GM08714 (cell line): Measurements from ENCODE around the gene KLHL33.

ENCODE experiments used
- H3K4me3 ChIP-seq: fragments of 200-500 bp; sonication (Bioruptor generic); 2 replicates; pipeline ENCODE4 v1.5.1; 2014; ENCODE audit warnings: mild to moderate bottlenecking, low read length, inconsistent platforms
- ZNF274 ChIP-seq: IDR thresholded peaks from 2 replicates; pipeline ENCODE4 v1.6.1; 2012; ENCODE audit warnings: mild to moderate bottlenecking, low read depth, low read length

KLHL33 gene

DNA sequence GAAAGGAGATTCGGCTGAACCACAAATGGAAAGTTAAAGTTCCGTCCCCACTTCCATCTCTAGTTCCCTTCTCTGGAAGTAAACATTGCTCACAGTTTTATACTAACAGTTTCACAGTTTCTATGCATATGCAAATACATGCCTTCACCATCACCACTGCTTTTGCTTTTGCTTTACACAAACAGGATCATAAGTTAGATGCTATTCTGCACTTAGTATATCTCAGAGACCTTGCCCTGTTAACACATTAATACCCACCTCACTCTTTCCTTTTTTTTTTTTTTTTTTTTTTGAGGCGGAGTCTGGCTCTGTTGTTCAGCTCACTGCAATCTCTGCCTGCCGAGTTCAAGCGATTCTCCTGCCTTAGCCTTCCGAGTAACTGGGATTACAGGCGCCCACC, 23.6 kb downstream of the KLHL33 start:
- no peak for TF ChIP-seq ZNF274
- peak overlapping the region; percentile 73 for H3K4me3 ChIP-seq

DNA sequence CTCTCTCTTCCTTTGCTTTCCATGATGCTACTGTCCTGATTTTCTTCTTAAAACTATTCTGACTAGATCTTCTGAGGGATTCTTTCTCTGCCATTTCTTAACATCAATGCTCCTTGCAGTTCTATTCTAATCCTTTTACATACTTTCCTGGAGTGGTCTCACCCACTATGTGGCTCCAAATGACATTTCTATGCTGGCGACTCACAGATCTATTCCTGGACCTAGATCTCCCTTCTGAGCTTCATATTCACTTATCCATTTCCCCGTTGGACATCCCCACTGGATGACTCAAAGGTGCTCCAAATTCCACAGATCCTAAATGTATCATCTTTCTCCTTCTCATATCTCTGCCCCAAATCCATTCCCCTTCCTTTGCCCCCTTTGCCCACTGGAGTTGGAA, 26.7 kb downstream of the KLHL33 start:
- TF ChIP-seq ZNF274, result no peak
- no peak overlapping the region for H3K4me3 ChIP-seq

DNA sequence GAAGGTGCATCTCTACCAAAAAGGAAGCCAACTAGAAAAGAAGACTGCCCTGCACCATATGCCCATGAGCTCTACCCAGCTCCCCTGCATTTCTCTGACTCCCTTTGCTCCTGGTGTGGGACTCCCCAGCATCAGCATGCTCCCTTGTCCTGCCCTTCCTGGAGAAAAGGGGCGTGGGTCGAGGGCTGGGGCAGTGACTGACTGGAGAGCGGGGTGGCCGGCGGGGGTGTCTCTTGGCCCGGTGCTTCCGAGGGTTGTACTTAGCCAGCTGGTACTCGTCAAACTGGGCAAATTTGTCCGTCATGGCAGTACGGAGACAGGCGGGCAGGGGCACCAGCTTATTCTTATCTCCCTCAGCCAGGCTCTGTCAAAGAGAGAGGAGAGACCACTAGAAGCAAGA, 32.4 kb downstream of the KLHL33 start:
- no peak overlapping the region for H3K4me3 ChIP-seq
- no peak for TF ChIP-seq ZNF274

DNA sequence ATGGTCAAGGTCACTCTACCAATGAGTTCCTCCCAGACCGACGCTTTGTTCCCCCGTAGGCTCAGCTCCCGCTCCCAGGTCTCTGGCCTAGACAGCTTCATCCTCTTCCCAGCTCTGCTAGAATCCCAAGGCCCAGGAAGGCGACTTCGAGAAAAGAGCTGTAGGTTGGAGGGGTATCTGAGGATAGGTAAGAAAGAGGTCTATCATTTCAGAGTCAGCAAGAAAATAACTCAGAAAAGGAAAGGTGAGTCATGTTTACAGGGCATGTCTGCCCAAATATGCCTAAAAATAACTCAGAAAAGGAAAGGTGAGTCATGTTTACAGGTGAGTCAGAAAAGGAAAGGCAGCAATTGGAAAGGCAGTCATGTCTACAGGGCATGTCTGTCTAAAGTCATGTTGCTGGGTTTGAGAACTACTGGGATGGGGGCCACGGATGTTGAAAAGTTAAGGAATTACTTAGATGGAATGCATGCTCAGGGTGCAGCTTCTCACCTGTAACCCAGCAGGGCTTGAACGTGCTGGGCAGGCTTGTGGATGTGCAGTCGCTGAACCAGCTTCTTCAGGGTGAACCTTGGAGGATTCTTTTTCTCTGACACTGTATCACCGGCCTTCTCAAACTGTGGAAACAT, 34.9 kb downstream of the KLHL33 start:
- no peak overlapping the region for H3K4me3 ChIP-seq

DNA sequence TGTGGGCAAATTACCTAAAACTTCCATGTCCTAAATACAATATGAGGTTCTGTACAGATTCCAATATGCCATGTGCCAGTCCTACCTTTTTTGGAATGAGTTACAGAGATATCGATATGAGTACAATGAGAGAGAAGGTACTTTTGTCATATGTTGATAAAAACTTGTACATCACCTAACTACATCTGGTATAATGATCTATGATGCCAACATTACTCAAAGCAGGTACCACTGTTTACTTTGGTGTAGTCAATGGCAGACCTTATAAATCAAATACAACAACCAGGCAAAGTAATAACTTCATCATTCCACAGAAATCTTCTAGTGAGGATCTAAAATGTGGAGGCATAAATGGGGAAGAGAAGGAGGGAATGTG, 35.4 kb downstream of the KLHL33 start:
- TF ChIP-seq ZNF274, result no peak
- no peak overlapping the region for H3K4me3 ChIP-seq

More for the DNA sequence above, 34.9 kb downstream of the KLHL33 start:
- TF ChIP-seq ZNF274, result no peak

DNA sequence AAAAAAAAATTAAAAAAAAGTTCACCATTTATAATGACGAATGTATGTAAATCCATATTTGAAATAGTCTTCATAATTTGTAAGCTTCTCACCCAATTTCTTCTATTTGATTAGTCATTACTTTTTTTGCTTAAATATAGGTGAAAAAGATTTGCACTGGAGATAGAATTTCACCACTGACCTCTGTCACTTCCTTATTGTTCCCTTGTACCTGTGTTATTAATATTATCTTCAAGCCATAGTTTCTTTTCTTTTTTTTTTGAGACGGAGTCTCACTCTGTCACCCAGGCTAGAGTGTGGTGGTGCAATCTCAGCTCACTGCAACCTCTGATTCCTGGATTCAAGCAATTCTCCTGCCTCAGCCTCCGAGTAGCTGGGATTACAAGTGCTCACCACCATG, 38.5 kb downstream of the KLHL33 start:
- no peak for TF ChIP-seq ZNF274
- H3K4me3 ChIP-seq, result no peak overlapping the region

DNA sequence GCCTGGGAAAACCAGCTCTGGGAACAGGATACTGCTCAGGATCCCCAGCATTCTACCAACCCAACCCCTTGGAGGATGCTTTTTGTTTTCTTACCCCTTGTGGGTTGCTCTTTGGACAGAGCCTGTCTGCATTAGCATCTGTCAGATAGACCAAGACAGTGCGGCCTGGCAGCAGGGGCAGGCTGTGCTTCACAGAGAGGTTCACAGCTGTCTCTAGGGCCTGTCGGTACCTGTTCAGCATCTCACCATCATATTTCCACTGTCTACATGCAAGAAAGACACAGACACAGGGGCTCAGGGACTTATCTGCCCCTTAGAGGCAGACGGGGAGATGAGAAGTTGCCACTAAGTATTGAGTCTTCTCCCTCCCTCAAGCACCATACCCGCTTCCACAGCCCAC, 44.5 kb downstream of the KLHL33 start:
- H3K4me3 ChIP-seq, result no peak overlapping the region
- TF ChIP-seq ZNF274, result no peak

DNA sequence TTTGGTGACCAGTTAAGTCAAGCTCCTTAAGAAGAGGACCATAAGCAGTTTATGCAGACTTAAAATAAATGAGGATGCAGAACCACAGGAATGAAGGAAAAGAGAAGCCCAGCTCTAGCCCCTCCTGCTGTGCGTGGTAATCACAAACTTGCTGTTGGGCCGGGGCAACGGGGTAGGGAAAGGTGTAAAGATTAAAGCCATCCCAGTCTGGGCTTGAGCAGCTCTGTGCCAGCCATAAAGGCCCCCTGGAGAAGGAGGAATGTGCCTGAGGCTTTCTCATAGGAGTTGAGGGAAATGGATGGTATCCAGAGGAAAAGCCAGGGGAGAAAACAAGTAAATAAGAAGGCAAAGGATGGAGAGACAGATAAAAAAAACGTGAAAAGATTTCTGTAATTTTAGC, 47.8 kb downstream of the KLHL33 start:
- no peak for TF ChIP-seq ZNF274
- H3K4me3 ChIP-seq, result no peak overlapping the region

DNA sequence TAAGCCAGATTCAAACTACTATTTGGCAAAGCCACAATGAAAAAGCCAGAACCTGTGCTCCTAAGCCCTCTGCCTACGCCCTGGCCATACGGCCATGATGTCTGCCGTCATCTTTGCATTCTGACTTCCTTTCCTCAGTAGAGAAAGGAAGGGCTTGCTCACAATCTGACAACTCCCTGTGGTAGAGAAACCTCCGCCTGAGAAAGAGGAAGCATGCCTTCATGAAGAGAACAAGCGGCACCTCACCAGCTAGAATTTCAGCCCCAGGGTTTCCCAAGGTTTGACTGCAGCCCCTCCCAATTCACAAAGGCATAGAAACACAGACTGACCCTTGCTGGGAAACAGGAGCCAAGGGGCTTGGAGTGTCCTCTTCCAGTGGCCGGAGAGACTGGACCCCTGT, 48.4 kb downstream of the KLHL33 start:
- TF ChIP-seq ZNF274, result no peak
- H3K4me3 ChIP-seq, result no peak overlapping the region

DNA sequence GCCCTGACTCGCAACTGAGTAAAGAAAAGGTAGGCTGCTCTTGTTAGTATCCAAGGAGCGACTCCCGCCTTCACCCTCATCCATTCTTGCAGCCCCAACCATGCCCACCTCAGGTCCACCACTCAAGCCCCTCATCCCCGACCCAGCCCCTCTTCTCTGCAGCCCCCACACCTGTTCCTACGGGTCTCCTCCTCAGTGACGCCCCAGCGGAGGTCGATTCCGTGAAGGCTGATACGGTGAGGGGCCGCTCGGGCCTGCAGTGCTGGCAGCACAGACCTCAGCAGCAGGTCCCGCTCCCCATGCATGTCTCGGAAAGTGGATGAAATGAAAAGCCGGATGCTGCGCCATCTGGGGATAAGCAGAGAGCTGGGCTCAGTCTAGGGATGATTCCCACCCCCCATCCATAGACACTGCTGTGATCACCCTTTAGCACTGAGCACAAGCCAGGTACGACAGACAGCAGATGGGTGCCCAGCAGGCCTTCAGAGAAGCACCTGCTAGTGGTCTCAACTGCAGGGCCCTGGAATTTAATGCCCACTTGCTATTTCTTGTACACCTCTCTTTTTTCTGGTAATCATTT, 49.6 kb downstream of the KLHL33 start:
- H3K4me3 ChIP-seq, result no peak overlapping the region
- TF ChIP-seq ZNF274, result no peak

DNA sequence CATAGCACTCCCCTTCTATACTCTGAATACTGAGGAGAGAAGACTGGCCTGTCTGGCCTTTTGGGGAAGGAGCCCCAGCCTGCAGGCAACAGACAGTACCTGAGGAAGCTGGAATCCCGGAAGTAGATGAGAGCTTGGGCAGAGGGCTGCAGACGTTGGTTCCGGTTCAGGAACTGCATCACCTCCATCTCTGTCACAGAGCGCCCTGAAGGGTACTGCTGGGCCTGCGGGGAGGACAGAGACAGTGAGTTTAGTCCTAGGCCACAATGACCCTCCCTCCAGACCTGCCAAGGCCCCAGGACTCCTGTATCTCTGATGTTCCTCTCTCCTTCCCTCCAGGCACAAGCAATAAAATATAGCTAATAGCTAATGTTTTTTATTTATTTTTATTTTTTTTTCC, 51.1 kb downstream of the KLHL33 start:
- TF ChIP-seq ZNF274, result no peak
- H3K4me3 ChIP-seq, result no peak overlapping the region

DNA sequence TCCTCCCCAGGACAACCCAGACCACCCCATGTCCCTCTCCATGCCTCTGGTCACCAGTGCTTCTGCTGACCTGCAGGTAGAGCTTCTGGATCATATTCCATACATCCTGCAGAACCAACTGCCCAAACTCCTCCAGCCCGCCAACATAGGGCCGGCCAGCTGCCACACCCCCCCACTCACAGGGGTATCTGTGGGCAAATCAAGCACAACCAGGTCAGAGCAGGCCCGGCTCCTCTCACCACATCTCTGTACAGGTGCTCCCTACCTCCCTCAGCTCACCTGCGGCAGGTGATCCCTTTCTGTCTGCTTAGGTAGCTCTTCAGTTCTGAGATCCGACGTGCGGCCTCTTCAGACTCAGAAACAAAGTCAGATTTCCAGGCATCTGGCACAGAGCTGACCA, 51.6 kb downstream of the KLHL33 start:
- H3K4me3 ChIP-seq, result no peak overlapping the region
- no peak for TF ChIP-seq ZNF274

DNA sequence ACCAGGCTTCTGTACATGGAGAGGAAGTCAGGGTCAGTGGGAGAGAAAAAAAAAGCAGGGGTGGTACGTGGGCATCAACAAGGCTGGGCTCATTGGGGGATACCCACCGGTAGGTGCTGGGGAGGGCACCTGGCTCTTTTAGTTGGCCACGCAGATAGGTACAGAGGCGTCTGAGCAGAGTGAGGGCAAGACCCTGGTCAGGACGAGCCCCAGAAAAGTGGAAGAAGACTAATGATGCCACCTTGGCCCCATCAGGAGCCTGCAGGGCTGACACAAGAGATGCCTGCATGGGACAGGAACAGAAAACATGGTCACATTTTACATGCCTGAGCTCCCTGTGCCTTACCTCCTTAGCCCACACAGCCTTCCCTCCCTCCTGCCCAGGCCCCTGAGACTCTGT, 52.3 kb downstream of the KLHL33 start:
- TF ChIP-seq ZNF274, result no peak
- no peak overlapping the region for H3K4me3 ChIP-seq

DNA sequence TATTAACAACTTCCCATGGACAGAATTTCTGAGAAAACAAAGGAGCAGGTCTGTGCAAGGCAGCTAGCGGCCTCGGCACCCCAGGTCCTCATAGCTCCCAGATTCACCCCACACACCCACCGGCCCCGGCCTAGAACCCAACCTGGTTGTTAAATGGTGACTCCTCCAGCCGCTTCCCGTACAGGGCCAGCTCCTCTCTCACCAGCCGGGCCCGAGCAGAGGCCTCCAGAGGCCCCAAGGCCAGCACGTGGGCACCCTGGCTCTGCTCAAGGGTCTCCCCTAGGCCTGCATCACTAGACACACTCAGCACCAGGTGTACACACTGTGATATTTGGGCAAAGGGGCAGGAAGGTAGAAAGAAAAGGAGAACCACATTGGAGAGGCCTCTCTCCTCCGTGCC, 52.9 kb downstream of the KLHL33 start:
- no peak overlapping the region for H3K4me3 ChIP-seq

DNA sequence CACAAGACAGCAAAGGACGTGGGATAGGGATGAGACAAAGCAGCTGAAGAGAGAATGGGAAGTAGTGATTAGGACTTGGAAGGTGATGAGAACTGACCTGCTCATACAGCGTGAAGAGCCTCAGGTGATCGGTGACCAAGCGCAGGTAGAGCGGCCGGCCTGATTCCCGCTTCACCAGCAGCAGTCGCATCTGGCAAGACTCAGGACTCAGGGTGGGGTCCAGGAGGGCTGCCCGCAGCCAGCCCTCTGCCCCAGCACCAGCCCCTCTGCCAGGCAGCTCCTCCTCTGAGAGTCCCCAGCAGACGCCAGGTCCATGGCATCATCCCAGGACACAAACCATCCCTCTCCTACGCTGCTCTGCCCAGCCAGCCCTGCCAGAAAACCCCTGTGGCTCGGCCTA, 53.4 kb downstream of the KLHL33 start:
- TF ChIP-seq ZNF274, result no peak
- H3K4me3 ChIP-seq, result no peak overlapping the region

More for the DNA sequence above, 52.9 kb downstream of the KLHL33 start:
- no peak for TF ChIP-seq ZNF274

DNA sequence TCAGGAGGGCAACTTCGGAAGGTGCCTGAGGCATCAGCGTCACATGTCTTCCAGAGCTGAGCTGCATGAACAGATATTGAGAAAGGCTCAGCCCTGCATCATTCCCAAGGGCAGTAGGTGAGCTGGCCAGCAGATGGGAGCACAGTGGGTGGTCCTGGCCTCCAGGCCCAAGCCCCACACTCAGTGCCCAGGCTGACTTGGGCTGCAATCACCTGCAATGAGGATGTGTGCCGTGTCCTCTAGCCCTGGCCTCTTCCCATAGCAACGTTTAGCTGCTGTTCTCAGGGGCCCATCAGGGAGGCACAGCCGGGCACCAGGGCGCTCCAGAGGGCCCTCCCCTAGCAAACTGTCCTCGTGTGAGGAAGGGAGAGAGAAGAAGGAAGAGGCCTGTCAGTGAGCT, 54.6 kb downstream of the KLHL33 start:
- no peak overlapping the region for H3K4me3 ChIP-seq
- no peak for TF ChIP-seq ZNF274
